A673 (cell line): Measurements from ENCODE around the gene CEP68. TPM values are rescaled to one million over a fixed set of nuclear protein-coding genes. Genes with fewer than 3 reads are reported as not detected.

Source experiments
- BruUV-seq: library from RNA; stranded (reverse); fragments of 400-500 nt; replicated peaks from 2 replicates; lab custom pipeline; 2021; lab: Mats Ljungman, UMichigan
- CTCF ChIA-PET: fragments of 300-600 bp; sonication (Branson Sonifier 250); formaldehyde crosslinking; loops from one replicate; lab custom pipeline; 2022; ENCODE audit warnings: antibody characterized with exemption; lab: Charles Lee
- POLR2A ChIA-PET: fragments of 300-600 bp; sonication (Branson Sonifier 250); formaldehyde crosslinking; loops from one replicate; lab custom pipeline; 2022; ENCODE audit warnings: antibody characterized with exemption; ENCODE audit not compliant: low non-redundant PET; lab: Charles Lee
- DNase-seq: peaks from one replicate; pipeline ENCODE4 v3.0.0-alpha.2; 2015; ENCODE audit warnings: low spot score
- H3K27ac ChIP-seq: fragments of 200-600 bp; sonication (generic); 2 replicates; pipeline ENCODE4 v1.5.1; 2016; ENCODE audit warnings: mixed run types, low read depth, mild to moderate bottlenecking, mixed read lengths, antibody characterized with exemption, low read length; ENCODE audit not compliant: poor library complexity, severe bottlenecking
- H3K27me3 ChIP-seq: fragments of 200-600 bp; sonication (generic); replicated peaks from 2 replicates; pipeline ENCODE4 v1.6.1; 2017; ENCODE audit warnings: mixed run types, low read depth, mild to moderate bottlenecking, mixed read lengths, antibody characterized with exemption, low read length; ENCODE audit not compliant: insufficient read depth, poor library complexity
- H3K36me3 ChIP-seq: fragments of 200-600 bp; sonication (generic); 2 replicates; pipeline ENCODE4 v1.6.1; 2016; ENCODE audit warnings: mixed run types, mild to moderate bottlenecking, mixed read lengths, antibody characterized with exemption, low read length; ENCODE audit not compliant: insufficient read depth, poor library complexity, severe bottlenecking
- H3K4me1 ChIP-seq: fragments of 200-600 bp; sonication (generic); 2 replicates; pipeline ENCODE4 v1.6.1; 2017; ENCODE audit warnings: mixed run types, mild to moderate bottlenecking, mixed read lengths, antibody characterized with exemption, low read length; ENCODE audit not compliant: insufficient read depth, poor library complexity, severe bottlenecking
- H3K4me3 ChIP-seq: fragments of 200-600 bp; sonication (generic); 2 replicates; pipeline ENCODE4 v1.5.1; 2016; ENCODE audit warnings: low read depth, mixed run types, mild to moderate bottlenecking, mixed read lengths, low read length; ENCODE audit not compliant: poor library complexity, severe bottlenecking
- H3K9me3 ChIP-seq: fragments of 200-600 bp; sonication (generic); 2 replicates; pipeline ENCODE4 v1.6.1; 2016; ENCODE audit warnings: mixed run types, low read depth, mild to moderate bottlenecking, mixed read lengths, antibody characterized with exemption, low read length; ENCODE audit not compliant: poor library complexity, severe bottlenecking
- CTCF ChIP-seq: fragments of 300-800, 200-600 bp; sonication (generic); conservative IDR thresholded peaks from 2 replicates; pipeline ENCODE4 v1.5.1; 2017; ENCODE audit warnings: low read depth, mild to moderate bottlenecking, antibody characterized with exemption, low read length, moderate library complexity, mixed read lengths
- EZH2 ChIP-seq: fragments of 200-600 bp; sonication (generic); IDR thresholded peaks from 2 replicates; pipeline ENCODE4 v1.6.1; 2017; ENCODE audit warnings: borderline replicate concordance, low read depth, mild to moderate bottlenecking, mixed read lengths, antibody characterized with exemption, low read length; ENCODE audit not compliant: poor library complexity, severe bottlenecking
- intact Hi-C: fragments of 100-400 bp; cut with micrococcal nuclease; formaldehyde crosslinking; loops from one replicate; pipeline ENCODE4 v1.10.0; 2022; ENCODE audit not compliant: unreplicated experiment
- total RNA-seq: library from RNA; stranded (reverse); gene quantifications from 2 replicates; pipeline ENCODE4 v1.2.3, GENCODE V29; 2021

Gene CEP68
- total RNA-seq, 1 experiment from 2014 or later, result 10.1 TPM

- CTCF ChIA-PET, result interaction anchor here (0.6 kb wide), 1 partner anchor 70 kb away, joined by 5 read pairs; no protein-coding TSS in a partner anchor
- Histone ChIP-seq H3K27ac (peak overlapping the region; percentile 14), H3K4me3 (no peak overlapping the region), H3K27me3 (no peaks in the 10 kb centered on the region), H3K9me3 (no peaks in the 10 kb centered on the region), H3K4me1 (peaks cover 6% of the 10 kb centered on the region), H3K36me3 (peaks cover 32% of the 10 kb centered on the region)
- peak; percentile 50 for DNase-seq
- POLR2A ChIA-PET, result no interaction called here
- intact Hi-C loops, result no loop called here
- TF ChIP-seq EZH2 (no peak), CTCF (no peak)
- no TSS peak for BruUV-seq
Observed at GRCh38 chr2:65024149-65024829, 31.9 kb upstream of the CEP68 start.

GRCh38 chr2:65025453-65026123, 30.6 kb upstream of the CEP68 start:
- Histone ChIP-seq H3K27me3 (no peaks in the 10 kb centered on the region), H3K4me1 (peaks cover 6% of the 10 kb centered on the region), H3K9me3 (no peaks in the 10 kb centered on the region), H3K27ac (no peak overlapping the region), H3K4me3 (no peak overlapping the region), H3K36me3 (peaks cover 22% of the 10 kb centered on the region)
- ChIA-PET CTCF (no interaction called here), POLR2A (no interaction called here)
- intact Hi-C loops, result no loop called here
- no TSS peak for BruUV-seq
- DNase-seq, result no peak
- no peak for TF ChIP-seq EZH2
- no peak for TF ChIP-seq CTCF

DNA sequence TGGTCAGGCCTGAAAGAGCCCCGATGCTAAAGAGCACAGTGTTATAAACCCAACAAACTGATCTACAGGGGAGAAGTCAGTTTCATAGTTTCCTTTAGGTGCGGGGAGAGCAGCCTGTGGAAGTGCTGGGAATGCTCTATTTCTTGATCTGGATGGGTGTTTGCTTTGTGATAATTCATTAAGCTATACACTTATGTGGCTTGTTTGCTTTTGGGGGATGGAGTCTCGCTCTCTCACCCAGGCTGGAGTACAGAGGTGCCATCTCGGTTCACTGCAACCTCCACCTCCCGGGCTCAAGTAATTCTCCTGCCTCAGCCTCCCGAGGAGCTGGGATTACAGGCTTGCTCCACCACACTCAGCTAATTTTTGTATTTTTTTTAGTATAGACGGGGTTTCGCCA, 30.1 kb upstream of the CEP68 start:
- no peaks in the 10 kb centered on the region for H3K27me3 ChIP-seq
- DNase-seq, result no peak
- no TSS peak for BruUV-seq
- H3K36me3 ChIP-seq, result peaks cover 17% of the 10 kb centered on the region
- H3K27ac ChIP-seq, result no peak overlapping the region
- ChIA-PET POLR2A (no interaction called here), CTCF (no interaction called here)
- TF ChIP-seq EZH2, result no peak
- TF ChIP-seq CTCF, result no peak
- intact Hi-C loops, result no loop called here
- H3K4me3 ChIP-seq, result no peak overlapping the region
- H3K9me3 ChIP-seq, result no peaks in the 10 kb centered on the region
- peaks cover 7% of the 10 kb centered on the region for H3K4me1 ChIP-seq
